ENCODE measurements around the gene RAX2. TPM values are rescaled to one million over a fixed set of nuclear protein-coding genes. Genes with fewer than 3 reads are reported as not detected.

Gene RAX2
- total and polyA plus RNA-seq, 9 of the 15 experiments (the other 6 are each of a cell fraction or from before 2014, with no cell fraction given), result not detected

GRCh38 chr19:3743486-3743885, 28.5 kb downstream of the RAX2 start (continued):
- TF ChIP-seq PTTG1 (tag; IDR thresholded peaks at IDR 0.05; ENCODE audit: low read depth), result no peak
- TF ChIP-seq HNRNPL (IDR thresholded peaks at IDR 0.05; ENCODE audit: low read depth, low read length), result no peak
- no peak for TF ChIP-seq THRB (CRISPR knock-in tag; conservative IDR thresholded peaks at IDR 0.05)
- TF ChIP-seq, protein P1, sequence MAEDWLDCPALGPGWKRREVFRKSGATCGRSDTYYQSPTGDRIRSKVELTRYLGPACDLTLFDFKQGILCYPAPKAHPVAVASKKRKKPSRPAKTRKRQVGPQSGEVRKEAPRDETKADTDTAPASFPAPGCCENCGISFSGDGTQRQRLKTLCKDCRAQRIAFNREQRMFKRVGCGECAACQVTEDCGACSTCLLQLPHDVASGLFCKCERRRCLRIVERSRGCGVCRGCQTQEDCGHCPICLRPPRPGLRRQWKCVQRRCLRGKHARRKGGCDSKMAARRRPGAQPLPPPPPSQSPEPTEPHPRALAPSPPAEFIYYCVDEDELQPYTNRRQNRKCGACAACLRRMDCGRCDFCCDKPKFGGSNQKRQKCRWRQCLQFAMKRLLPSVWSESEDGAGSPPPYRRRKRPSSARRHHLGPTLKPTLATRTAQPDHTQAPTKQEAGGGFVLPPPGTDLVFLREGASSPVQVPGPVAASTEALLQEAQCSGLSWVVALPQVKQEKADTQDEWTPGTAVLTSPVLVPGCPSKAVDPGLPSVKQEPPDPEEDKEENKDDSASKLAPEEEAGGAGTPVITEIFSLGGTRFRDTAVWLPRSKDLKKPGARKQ (CRISPR knock-in tag; IDR thresholded peaks at IDR 0.05), result no peak
- no peak for TF ChIP-seq ZKSCAN3 (CRISPR knock-in tag; IDR thresholded peaks at IDR 0.05)
- TF ChIP-seq NR2C1 (IDR thresholded peaks at IDR 0.05), result peak; percentile 51
- no peak for TF ChIP-seq NR2C1 (tag; IDR thresholded peaks at IDR 0.05)
- TF ChIP-seq ZNF644 (tag; IDR thresholded peaks at IDR 0.05; ENCODE audit: low read depth), result no peak
- TF ChIP-seq HSF4 (CRISPR knock-in tag; IDR thresholded peaks at IDR 0.05; ENCODE audit: borderline replicate concordance), result no peak
- TF ChIP-seq YY1 (IDR thresholded peaks at IDR 0.05; ENCODE audit: borderline replicate concordance in 1 of 3, control insufficient read depth in 1 of 3, extremely low read depth in 1 of 3, insufficient read depth in 3 of 3, insufficient read length in 1 of 3, insufficient replicate concordance in 2 of 3, low read depth in 1 of 3, low read length in 2 of 3), result peak in 1 of 3 experiments; percentile 27
- TF ChIP-seq FOXK2 (conservative IDR thresholded peaks at IDR 0.05 in 1 of 2, IDR thresholded peaks at IDR 0.05 in 1 of 2; ENCODE audit: low read depth in 2 of 2), result peak; percentile 81 to 88
- no peak for TF ChIP-seq NCOA2 (IDR thresholded peaks at IDR 0.05; ENCODE audit: partially characterized antibody in 2 of 2)
- no peak for TF ChIP-seq ZNF134 (CRISPR knock-in tag; conservative IDR thresholded peaks at IDR 0.05)
- 0 out of 2 replicates have a peak, but pooled peaks have one; percentile 8 for TF ChIP-seq TEAD2 (tag; IDR thresholded peaks at IDR 0.05)
- no peak for TF ChIP-seq NR4A1 (CRISPR knock-in tag; IDR thresholded peaks at IDR 0.05)
- TF ChIP-seq NR4A1 (tag; IDR thresholded peaks at IDR 0.05), result no peak
- TF ChIP-seq, protein P2, sequence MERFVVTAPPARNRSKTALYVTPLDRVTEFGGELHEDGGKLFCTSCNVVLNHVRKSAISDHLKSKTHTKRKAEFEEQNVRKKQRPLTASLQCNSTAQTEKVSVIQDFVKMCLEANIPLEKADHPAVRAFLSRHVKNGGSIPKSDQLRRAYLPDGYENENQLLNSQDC (CRISPR knock-in tag; IDR thresholded peaks at IDR 0.05), result no peak
- TF ChIP-seq SP2 (IDR thresholded peaks at IDR 0.05; ENCODE audit: extremely low read depth, low read depth, low read length, poor library complexity, severe bottlenecking), result no peak
- TF ChIP-seq, protein P3, sequence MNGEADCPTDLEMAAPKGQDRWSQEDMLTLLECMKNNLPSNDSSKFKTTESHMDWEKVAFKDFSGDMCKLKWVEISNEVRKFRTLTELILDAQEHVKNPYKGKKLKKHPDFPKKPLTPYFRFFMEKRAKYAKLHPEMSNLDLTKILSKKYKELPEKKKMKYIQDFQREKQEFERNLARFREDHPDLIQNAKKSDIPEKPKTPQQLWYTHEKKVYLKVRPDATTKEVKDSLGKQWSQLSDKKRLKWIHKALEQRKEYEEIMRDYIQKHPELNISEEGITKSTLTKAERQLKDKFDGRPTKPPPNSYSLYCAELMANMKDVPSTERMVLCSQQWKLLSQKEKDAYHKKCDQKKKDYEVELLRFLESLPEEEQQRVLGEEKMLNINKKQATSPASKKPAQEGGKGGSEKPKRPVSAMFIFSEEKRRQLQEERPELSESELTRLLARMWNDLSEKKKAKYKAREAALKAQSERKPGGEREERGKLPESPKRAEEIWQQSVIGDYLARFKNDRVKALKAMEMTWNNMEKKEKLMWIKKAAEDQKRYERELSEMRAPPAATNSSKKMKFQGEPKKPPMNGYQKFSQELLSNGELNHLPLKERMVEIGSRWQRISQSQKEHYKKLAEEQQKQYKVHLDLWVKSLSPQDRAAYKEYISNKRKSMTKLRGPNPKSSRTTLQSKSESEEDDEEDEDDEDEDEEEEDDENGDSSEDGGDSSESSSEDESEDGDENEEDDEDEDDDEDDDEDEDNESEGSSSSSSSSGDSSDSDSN (IDR thresholded peaks at IDR 0.05; ENCODE audit: borderline replicate concordance in 1 of 2, low read depth in 2 of 2, low read length in 2 of 2), result no peak
- TF ChIP-seq SP1 (CRISPR knock-in tag; IDR thresholded peaks at IDR 0.05), result 0 out of 2 replicates have a peak, but pooled peaks have one; percentile 29
- no peak for TF ChIP-seq EP400 (IDR thresholded peaks at IDR 0.05)

All from K562 (cell line).